HEK293T (cell line): ENCODE measurements around the gene NFASC.

Experiments
- CTBP1 ChIP-seq: fragments of 450-650 bp; IDR thresholded peaks from 2 replicates; pipeline ENCODE4 v1.6.1; 2016; ENCODE audit warnings: borderline replicate concordance
- ELF4 ChIP-seq: fragments of 450-650 bp; IDR thresholded peaks from 2 replicates; pipeline ENCODE4 v1.6.1; 2017; ENCODE audit warnings: antibody characterized with exemption
- FOXA1 ChIP-seq: fragments of 450-650 bp; IDR thresholded peaks from 2 replicates; pipeline ENCODE4 v1.6.1; 2016; ENCODE audit warnings: mild to moderate bottlenecking
- FOXK2 ChIP-seq: fragments of 450-650 bp; IDR thresholded peaks from 2 replicates; pipeline ENCODE4 v1.6.1; 2016; ENCODE audit warnings: mild to moderate bottlenecking
- NFRKB ChIP-seq: fragments of 450-650 bp; IDR thresholded peaks from 2 replicates; pipeline ENCODE4 v1.6.1; 2016; ENCODE audit warnings: mild to moderate bottlenecking, moderate library complexity
- TF ChIP-seq, protein P1 (sequence below): fragments of 450-650 bp; IDR thresholded peaks from 2 replicates; pipeline ENCODE4 v1.6.1; 2016

DNA sequence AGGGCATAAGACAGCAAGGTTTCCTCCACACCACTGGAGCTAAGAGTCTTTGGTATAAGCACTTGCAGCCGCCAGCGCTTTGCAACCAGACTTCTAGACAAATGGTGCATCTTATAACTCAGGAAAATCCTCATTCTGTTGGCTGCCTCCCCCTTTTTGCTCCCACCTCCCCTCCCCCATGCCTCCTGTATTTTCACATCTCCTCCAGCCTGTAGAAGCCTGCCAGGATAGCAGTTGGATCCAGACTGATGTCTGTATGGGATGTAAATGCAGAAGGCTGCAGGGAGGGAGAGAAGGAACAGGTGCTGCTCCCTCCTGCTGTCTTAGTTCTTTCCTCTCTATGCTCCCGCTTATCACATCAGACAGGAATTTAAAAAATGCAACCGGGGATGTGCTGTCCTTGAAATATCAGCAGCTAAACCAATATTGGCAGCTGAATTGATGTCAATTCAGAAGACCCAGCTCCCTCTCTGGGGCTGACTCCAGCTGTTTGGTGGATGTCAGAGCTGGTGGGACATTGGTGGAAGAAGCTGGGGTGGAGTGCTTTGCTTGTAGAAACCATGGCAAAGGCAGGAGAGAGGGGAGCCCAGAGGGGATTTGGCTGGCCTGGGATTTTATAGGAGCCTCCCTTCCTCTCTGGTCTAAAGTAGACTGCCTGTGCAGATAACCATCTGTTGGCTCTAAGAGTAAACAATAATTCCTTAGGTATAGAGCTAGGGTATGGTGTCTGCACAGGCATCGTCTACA, 53.5 kb downstream of the NFASC start:
- TF ChIP-seq FOXA1 (no peak), CTBP1 (no peak), NFRKB (no peak), FOXK2 (no peak), ELF4 (no peak)
- TF ChIP-seq, protein P1, sequence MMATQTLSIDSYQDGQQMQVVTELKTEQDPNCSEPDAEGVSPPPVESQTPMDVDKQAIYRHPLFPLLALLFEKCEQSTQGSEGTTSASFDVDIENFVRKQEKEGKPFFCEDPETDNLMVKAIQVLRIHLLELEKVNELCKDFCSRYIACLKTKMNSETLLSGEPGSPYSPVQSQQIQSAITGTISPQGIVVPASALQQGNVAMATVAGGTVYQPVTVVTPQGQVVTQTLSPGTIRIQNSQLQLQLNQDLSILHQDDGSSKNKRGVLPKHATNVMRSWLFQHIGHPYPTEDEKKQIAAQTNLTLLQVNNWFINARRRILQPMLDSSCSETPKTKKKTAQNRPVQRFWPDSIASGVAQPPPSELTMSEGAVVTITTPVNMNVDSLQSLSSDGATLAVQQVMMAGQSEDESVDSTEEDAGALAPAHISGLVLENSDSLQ: no peak
